ENCODE results near the gene EIF6. TPM values are rescaled to one million over a fixed set of nuclear protein-coding genes. Genes with fewer than 3 reads are reported as not detected.

The EIF6 gene
- total RNA-seq, 2 donors from 2014 or later, result 23.0 to 44.3 TPM

- Histone ChIP-seq H3K27ac (peak overlapping the region; percentile 55 to 71), H3K4me3 (no peak overlapping the region), H3K36me3 (peaks cover 8% of the 10 kb centered on the region), H3K9me3 (no peaks in the 10 kb centered on the region), H3K27me3 (no peaks in the 10 kb centered on the region), H3K4me1 (peaks cover 0 to 40% of the 10 kb centered on the region in 2 donors)
- TF ChIP-seq CTCF (IDR thresholded peaks at IDR 0.05), result no peak
- no peak for DNase-seq (ENCODE audit: low spot score)
Measured at GRCh38 chr20:35307666-35308653, 23.4 kb upstream of the EIF6 start.

GRCh38 chr20:35306931-35307517 is 22.5 kb upstream of the EIF6 start:
- peak; percentile 50 to 70 for TF ChIP-seq CTCF (IDR thresholded peaks at IDR 0.05)
- no peak for DNase-seq (ENCODE audit: low spot score)
- Histone ChIP-seq H3K36me3 (peaks cover 8% of the 10 kb centered on the region), H3K4me3 (no peak overlapping the region), H3K9me3 (no peaks in the 10 kb centered on the region), H3K4me1 (peaks cover 0 to 40% of the 10 kb centered on the region in 2 donors), H3K27me3 (no peaks in the 10 kb centered on the region), H3K27ac (peak overlapping the region; percentile 55 to 71)

- no peak for DNase-seq (ENCODE audit: low spot score)
- Histone ChIP-seq H3K4me3 (no peak overlapping the region), H3K27me3 (no peaks in the 10 kb centered on the region), H3K36me3 (peaks cover 8% of the 10 kb centered on the region), H3K27ac (peak overlapping the region; percentile 55 to 71), H3K4me1 (peaks cover 0 to 40% of the 10 kb centered on the region in 2 donors), H3K9me3 (no peaks in the 10 kb centered on the region)
- no peak for TF ChIP-seq CTCF (IDR thresholded peaks at IDR 0.05)
Measured at GRCh38 chr20:35305682-35306556, 21.3 kb upstream of the EIF6 start.

GRCh38 chr20:35304956-35305355 is 20.4 kb upstream of the EIF6 start:
- Histone ChIP-seq H3K9me3 (no peaks in the 10 kb centered on the region), H3K36me3 (peaks cover 8% of the 10 kb centered on the region), H3K4me3 (no peak overlapping the region), H3K4me1 (peaks cover 0 to 40% of the 10 kb centered on the region in 2 donors), H3K27me3 (no peaks in the 10 kb centered on the region), H3K27ac (no peak overlapping the region)
- DNase-seq (ENCODE audit: low spot score), result no peak
- TF ChIP-seq CTCF (IDR thresholded peaks at IDR 0.05), result no peak

- Histone ChIP-seq H3K27ac (no peak overlapping the region), H3K4me3 (no peak overlapping the region), H3K4me1 (peaks cover 0 to 40% of the 10 kb centered on the region in 2 donors), H3K27me3 (no peaks in the 10 kb centered on the region), H3K9me3 (no peaks in the 10 kb centered on the region), H3K36me3 (peaks cover 8% of the 10 kb centered on the region)
- peak; percentile 89 for DNase-seq (ENCODE audit: low spot score)
- peak; percentile 82 to 96 for TF ChIP-seq CTCF (IDR thresholded peaks at IDR 0.05)
Measured at GRCh38 chr20:35303735-35304491, 19.3 kb upstream of the EIF6 start.
